Esophagus squamous epithelium (tissue), 4 donors: ENCODE results near the gene HSD11B2.

Experiments used
- CTCF ChIP-seq, 6 experiments: fragments of 450-650 bp in 4 of 6; fragments of 200-600 bp in 2 of 6; sonication (generic) in 2 of 6; IDR thresholded peaks; one replicate each; pipeline ENCODE4 v1.5.1; 2016 to 2019; ENCODE audit warnings: antibody characterized with exemption in 6 of 6, mild to moderate bottlenecking in 4 of 6, moderate library complexity in 4 of 6
- POLR2A ChIP-seq, 4 donors: fragments of 450-650 bp; IDR thresholded peaks; one replicate each; pipeline ENCODE4 v1.6.1; 2017; ENCODE audit warnings: antibody characterized with exemption in 4 of 4, mild to moderate bottlenecking in 4 of 4, moderate library complexity in 3 of 4

GRCh38 chr16:67430504-67430976 is 381 bp upstream of the HSD11B2 start:
- TF ChIP-seq CTCF (IDR thresholded peaks at IDR 0.05): peak in 1 of 6 experiments; percentile 6
- peak in 1 of 4 donors; percentile 8 for TF ChIP-seq POLR2A (IDR thresholded peaks at IDR 0.05)
